HEK293 (cell line): Measurements from ENCODE around the gene TIMM17B.

Source experiments
- KLF1 ChIP-seq: fragments of 450-650 bp; formaldehyde crosslinking; IDR thresholded peaks from 2 replicates; pipeline ENCODE4 v1.5.1; 2016; ENCODE audit warnings: missing biosample characterization, missing genetic modification characterization
- KLF16 ChIP-seq: fragments of 450-650 bp; formaldehyde crosslinking; IDR thresholded peaks from 2 replicates; pipeline ENCODE4 v1.5.1; 2017; ENCODE audit warnings: missing biosample characterization, missing genetic modification characterization
- KLF7 ChIP-seq: fragments of 450-650 bp; formaldehyde crosslinking; IDR thresholded peaks from 2 replicates; pipeline ENCODE4 v1.5.1; 2016; ENCODE audit warnings: missing biosample characterization, missing genetic modification characterization, borderline replicate concordance
- SALL2 ChIP-seq: fragments of 450-650 bp; formaldehyde crosslinking; IDR thresholded peaks from 2 replicates; pipeline ENCODE4 v1.5.0; 2017; ENCODE audit warnings: missing biosample characterization, mild to moderate bottlenecking, missing genetic modification characterization, borderline replicate concordance
- SP3 ChIP-seq: fragments of 450-650 bp; formaldehyde crosslinking; IDR thresholded peaks from 2 replicates; pipeline ENCODE4 v1.5.1; 2016; ENCODE audit warnings: missing biosample characterization, missing genetic modification characterization
- WT1 ChIP-seq: fragments of 450-650 bp; formaldehyde crosslinking; IDR thresholded peaks from 2 replicates; pipeline ENCODE4 v1.5.1; 2016; ENCODE audit warnings: missing biosample characterization, missing genetic modification characterization
- YY1 ChIP-seq: fragments of 450-650 bp; formaldehyde crosslinking; IDR thresholded peaks from 2 replicates; pipeline ENCODE4 v1.5.1; 2018; ENCODE audit warnings: missing biosample characterization, missing genetic modification characterization
- ZFP37 ChIP-seq: fragments of 450-650 bp; formaldehyde crosslinking; IDR thresholded peaks from 2 replicates; pipeline ENCODE4 v1.5.1; 2016; ENCODE audit warnings: missing biosample characterization, missing genetic modification characterization
- ZNF132 ChIP-seq: fragments of 450-650 bp; formaldehyde crosslinking; IDR thresholded peaks from 2 replicates; pipeline ENCODE4 v1.5.1; 2017; ENCODE audit warnings: missing biosample characterization, missing genetic modification characterization, borderline replicate concordance
- ZNF169 ChIP-seq: fragments of 450-650 bp; formaldehyde crosslinking; IDR thresholded peaks from 2 replicates; pipeline ENCODE4 v1.5.1; 2016; ENCODE audit warnings: missing biosample characterization, missing genetic modification characterization
- ZNF19 ChIP-seq: fragments of 450-650 bp; formaldehyde crosslinking; IDR thresholded peaks from 2 replicates; pipeline ENCODE4; 2016; ENCODE audit warnings: missing biosample characterization, missing genetic modification characterization, low read depth
- ZNF211 ChIP-seq: fragments of 450-650 bp; formaldehyde crosslinking; IDR thresholded peaks from 2 replicates; pipeline ENCODE4 v1.5.1; 2016; ENCODE audit warnings: low read depth, missing biosample characterization, missing genetic modification characterization
- ZNF23 ChIP-seq: fragments of 450-650 bp; formaldehyde crosslinking; IDR thresholded peaks from 2 replicates; pipeline ENCODE4 v1.5.1; 2016; ENCODE audit warnings: missing biosample characterization, missing genetic modification characterization, borderline replicate concordance
- ZNF266 ChIP-seq: fragments of 450-650 bp; formaldehyde crosslinking; IDR thresholded peaks from 2 replicates; pipeline ENCODE4 v1.5.1; 2016; ENCODE audit warnings: missing biosample characterization, missing genetic modification characterization, low read depth
- ZNF292 ChIP-seq: fragments of 450-650 bp; formaldehyde crosslinking; IDR thresholded peaks from 2 replicates; pipeline ENCODE4 v1.5.1; 2016; ENCODE audit warnings: low read depth, missing biosample characterization, missing genetic modification characterization, borderline replicate concordance
- ZNF324 ChIP-seq: fragments of 450-650 bp; formaldehyde crosslinking; IDR thresholded peaks from 2 replicates; pipeline ENCODE4 v1.5.1; 2016; ENCODE audit warnings: missing biosample characterization, missing genetic modification characterization
- ZNF335 ChIP-seq: fragments of 450-650 bp; formaldehyde crosslinking; conservative IDR thresholded peaks from 2 replicates; pipeline ENCODE4 v1.5.1; 2016; ENCODE audit warnings: missing biosample characterization, missing genetic modification characterization
- ZNF510 ChIP-seq: fragments of 450-650 bp; formaldehyde crosslinking; IDR thresholded peaks from 2 replicates; pipeline ENCODE4 v1.5.1; 2018; ENCODE audit warnings: mild to moderate bottlenecking, missing genetic modification characterization, missing biosample characterization; ENCODE audit not compliant: insufficient replicate concordance
- ZNF558 ChIP-seq: fragments of 450-650 bp; formaldehyde crosslinking; IDR thresholded peaks from 2 replicates; pipeline ENCODE4 v1.5.1; 2016; ENCODE audit warnings: missing biosample characterization, missing genetic modification characterization
- ZNF560 ChIP-seq: fragments of 450-650 bp; formaldehyde crosslinking; IDR thresholded peaks from 2 replicates; pipeline ENCODE4 v1.5.1; 2017; ENCODE audit warnings: missing biosample characterization, missing genetic modification characterization, borderline replicate concordance
- ZNF626 ChIP-seq: fragments of 450-650 bp; sonication (Bioruptor Pico); formaldehyde crosslinking; IDR thresholded peaks from 2 replicates; pipeline ENCODE4 v1.5.1; 2018; ENCODE audit warnings: missing biosample characterization, missing genetic modification characterization, inconsistent platforms
- ZNF785 ChIP-seq: fragments of 450-650 bp; formaldehyde crosslinking; IDR thresholded peaks from 2 replicates; pipeline ENCODE4 v1.5.1; 2016; ENCODE audit warnings: missing biosample characterization, missing genetic modification characterization
- TF ChIP-seq, protein P1 (sequence below): fragments of 450-650 bp; formaldehyde crosslinking; IDR thresholded peaks from 2 replicates; pipeline ENCODE4 v1.5.1; 2016; ENCODE audit warnings: missing biosample characterization, missing genetic modification characterization, low read depth
- TF ChIP-seq, protein P2 (sequence below): fragments of 450-650 bp; formaldehyde crosslinking; IDR thresholded peaks from 2 replicates; pipeline ENCODE4 v1.5.1; 2016; ENCODE audit warnings: missing biosample characterization, missing genetic modification characterization
- TF ChIP-seq, protein P3 (sequence below): fragments of 450-650 bp; formaldehyde crosslinking; IDR thresholded peaks from 2 replicates; pipeline ENCODE4 v1.5.1; 2016; ENCODE audit warnings: missing biosample characterization, missing genetic modification characterization
- TF ChIP-seq, protein P4 (sequence below): fragments of 450-650 bp; formaldehyde crosslinking; IDR thresholded peaks from 2 replicates; pipeline ENCODE4 v1.5.1; 2017; ENCODE audit warnings: missing biosample characterization, mild to moderate bottlenecking, missing genetic modification characterization, moderate library complexity
- TF ChIP-seq, protein P5 (sequence below): fragments of 450-650 bp; formaldehyde crosslinking; IDR thresholded peaks from 2 replicates; pipeline ENCODE4 v1.5.1; 2016; ENCODE audit warnings: missing biosample characterization, missing genetic modification characterization
- TF ChIP-seq, protein P6 (sequence below): fragments of 450-650 bp; formaldehyde crosslinking; IDR thresholded peaks from 2 replicates; pipeline ENCODE4 v1.5.0; 2017; ENCODE audit warnings: missing biosample characterization, missing genetic modification characterization, borderline replicate concordance

The TIMM17B gene

DNA sequence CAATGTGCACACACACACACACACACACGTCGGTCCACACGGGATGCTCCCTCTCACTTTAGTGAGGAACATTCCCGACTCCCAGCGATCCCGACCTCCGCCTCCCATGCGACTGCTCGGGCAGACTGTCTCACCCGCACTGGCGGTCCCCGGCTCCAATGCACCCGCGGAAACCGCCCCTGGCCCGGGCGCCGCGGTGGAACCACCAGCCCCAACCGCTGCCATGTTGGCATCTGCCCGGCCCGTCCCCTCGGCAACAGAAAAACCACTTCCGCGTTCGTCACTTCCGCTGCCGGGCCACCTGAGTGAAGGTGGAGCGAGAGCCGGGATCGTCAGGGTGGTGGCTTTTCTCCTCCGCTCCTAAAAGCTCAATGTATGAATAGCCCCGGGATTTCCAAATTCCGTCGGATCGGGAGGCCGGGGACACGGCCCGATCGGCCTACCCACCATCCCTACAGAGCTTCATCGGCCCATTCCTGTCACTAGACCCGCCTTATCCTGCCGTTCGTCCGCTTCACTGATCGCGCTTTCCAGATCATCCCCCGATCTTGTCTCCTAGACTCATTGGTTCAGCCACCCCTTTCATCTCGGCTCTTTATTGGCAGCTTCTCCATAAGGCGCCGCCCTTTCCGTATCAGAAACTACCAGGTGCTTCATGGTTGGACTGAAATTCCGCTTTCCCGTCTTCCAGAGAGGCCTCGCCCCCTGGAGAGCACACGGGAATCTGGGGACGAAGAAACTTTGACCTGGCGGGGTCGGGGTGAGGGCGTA, 14.0 kb upstream of the TIMM17B start, which contains the start of gene SLC35A2 (continued):
- TF ChIP-seq ZNF335 (tag by site-specific recombination) (peak; percentile 84), ZNF510 (no peak), ZNF211 (tag by site-specific recombination) (no peak), ZNF23 (tag by site-specific recombination) (no peak), WT1 (tag by site-specific recombination) (no peak), KLF1 (no peak), SP3 (tag by site-specific recombination) (peak; percentile 60), ZNF132 (tag by site-specific recombination) (no peak), ZNF169 (tag by site-specific recombination) (no peak), SALL2 (tag by site-specific recombination) (no peak), ZNF626 (no peak), ZNF785 (no peak), ZNF324 (0 out of 2 replicates have a peak, but pooled peaks have one; percentile 34), YY1 (tag by site-specific recombination) (peak; percentile 80), ZNF266 (tag by site-specific recombination) (no peak), KLF7 (tag by site-specific recombination) (no peak), ZNF292 (tag by site-specific recombination) (no peak), ZNF19 (no peak), ZNF560 (tag by site-specific recombination) (no peak), ZFP37 (tag by site-specific recombination) (0 out of 2 replicates have a peak, but pooled peaks have one; percentile 58), ZNF558 (no peak), KLF16 (tag by site-specific recombination) (peak; percentile 66; the same call in 1 of the 2 replicates)
- TF ChIP-seq, protein P1, sequence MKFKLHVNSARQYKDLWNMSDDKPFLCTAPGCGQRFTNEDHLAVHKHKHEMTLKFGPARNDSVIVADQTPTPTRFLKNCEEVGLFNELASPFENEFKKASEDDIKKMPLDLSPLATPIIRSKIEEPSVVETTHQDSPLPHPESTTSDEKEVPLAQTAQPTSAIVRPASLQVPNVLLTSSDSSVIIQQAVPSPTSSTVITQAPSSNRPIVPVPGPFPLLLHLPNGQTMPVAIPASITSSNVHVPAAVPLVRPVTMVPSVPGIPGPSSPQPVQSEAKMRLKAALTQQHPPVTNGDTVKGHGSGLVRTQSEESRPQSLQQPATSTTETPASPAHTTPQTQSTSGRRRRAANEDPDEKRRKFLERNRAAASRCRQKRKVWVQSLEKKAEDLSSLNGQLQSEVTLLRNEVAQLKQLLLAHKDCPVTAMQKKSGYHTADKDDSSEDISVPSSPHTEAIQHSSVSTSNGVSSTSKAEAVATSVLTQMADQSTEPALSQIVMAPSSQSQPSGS (tag by site-specific recombination): no peak
- TF ChIP-seq, protein P2, sequence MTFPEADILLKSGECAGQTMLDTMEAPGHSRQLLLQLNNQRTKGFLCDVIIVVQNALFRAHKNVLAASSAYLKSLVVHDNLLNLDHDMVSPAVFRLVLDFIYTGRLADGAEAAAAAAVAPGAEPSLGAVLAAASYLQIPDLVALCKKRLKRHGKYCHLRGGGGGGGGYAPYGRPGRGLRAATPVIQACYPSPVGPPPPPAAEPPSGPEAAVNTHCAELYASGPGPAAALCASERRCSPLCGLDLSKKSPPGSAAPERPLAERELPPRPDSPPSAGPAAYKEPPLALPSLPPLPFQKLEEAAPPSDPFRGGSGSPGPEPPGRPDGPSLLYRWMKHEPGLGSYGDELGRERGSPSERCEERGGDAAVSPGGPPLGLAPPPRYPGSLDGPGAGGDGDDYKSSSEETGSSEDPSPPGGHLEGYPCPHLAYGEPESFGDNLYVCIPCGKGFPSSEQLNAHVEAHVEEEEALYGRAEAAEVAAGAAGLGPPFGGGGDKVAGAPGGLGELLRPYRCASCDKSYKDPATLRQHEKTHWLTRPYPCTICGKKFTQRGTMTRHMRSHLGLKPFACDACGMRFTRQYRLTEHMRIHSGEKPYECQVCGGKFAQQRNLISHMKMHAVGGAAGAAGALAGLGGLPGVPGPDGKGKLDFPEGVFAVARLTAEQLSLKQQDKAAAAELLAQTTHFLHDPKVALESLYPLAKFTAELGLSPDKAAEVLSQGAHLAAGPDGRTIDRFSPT (tag by site-specific recombination): peak; percentile 98
- TF ChIP-seq, protein P3, sequence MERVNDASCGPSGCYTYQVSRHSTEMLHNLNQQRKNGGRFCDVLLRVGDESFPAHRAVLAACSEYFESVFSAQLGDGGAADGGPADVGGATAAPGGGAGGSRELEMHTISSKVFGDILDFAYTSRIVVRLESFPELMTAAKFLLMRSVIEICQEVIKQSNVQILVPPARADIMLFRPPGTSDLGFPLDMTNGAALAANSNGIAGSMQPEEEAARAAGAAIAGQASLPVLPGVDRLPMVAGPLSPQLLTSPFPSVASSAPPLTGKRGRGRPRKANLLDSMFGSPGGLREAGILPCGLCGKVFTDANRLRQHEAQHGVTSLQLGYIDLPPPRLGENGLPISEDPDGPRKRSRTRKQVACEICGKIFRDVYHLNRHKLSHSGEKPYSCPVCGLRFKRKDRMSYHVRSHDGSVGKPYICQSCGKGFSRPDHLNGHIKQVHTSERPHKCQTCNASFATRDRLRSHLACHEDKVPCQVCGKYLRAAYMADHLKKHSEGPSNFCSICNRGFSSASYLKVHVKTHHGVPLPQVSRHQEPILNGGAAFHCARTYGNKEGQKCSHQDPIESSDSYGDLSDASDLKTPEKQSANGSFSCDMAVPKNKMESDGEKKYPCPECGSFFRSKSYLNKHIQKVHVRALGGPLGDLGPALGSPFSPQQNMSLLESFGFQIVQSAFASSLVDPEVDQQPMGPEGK (tag by site-specific recombination): peak; percentile 56; the same call in 1 of the 2 replicates
- TF ChIP-seq, protein P4, sequence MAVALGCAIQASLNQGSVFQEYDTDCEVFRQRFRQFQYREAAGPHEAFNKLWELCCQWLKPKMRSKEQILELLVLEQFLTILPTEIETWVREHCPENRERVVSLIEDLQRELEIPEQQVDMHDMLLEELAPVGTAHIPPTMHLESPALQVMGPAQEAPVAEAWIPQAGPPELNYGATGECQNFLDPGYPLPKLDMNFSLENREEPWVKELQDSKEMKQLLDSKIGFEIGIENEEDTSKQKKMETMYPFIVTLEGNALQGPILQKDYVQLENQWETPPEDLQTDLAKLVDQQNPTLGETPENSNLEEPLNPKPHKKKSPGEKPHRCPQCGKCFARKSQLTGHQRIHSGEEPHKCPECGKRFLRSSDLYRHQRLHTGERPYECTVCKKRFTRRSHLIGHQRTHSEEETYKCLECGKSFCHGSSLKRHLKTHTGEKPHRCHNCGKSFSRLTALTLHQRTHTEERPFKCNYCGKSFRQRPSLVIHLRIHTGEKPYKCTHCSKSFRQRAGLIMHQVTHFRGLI (tag by site-specific recombination): no peak
- TF ChIP-seq, protein P5, sequence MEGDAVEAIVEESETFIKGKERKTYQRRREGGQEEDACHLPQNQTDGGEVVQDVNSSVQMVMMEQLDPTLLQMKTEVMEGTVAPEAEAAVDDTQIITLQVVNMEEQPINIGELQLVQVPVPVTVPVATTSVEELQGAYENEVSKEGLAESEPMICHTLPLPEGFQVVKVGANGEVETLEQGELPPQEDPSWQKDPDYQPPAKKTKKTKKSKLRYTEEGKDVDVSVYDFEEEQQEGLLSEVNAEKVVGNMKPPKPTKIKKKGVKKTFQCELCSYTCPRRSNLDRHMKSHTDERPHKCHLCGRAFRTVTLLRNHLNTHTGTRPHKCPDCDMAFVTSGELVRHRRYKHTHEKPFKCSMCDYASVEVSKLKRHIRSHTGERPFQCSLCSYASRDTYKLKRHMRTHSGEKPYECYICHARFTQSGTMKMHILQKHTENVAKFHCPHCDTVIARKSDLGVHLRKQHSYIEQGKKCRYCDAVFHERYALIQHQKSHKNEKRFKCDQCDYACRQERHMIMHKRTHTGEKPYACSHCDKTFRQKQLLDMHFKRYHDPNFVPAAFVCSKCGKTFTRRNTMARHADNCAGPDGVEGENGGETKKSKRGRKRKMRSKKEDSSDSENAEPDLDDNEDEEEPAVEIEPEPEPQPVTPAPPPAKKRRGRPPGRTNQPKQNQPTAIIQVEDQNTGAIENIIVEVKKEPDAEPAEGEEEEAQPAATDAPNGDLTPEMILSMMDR: no peak
- TF ChIP-seq, protein P6, sequence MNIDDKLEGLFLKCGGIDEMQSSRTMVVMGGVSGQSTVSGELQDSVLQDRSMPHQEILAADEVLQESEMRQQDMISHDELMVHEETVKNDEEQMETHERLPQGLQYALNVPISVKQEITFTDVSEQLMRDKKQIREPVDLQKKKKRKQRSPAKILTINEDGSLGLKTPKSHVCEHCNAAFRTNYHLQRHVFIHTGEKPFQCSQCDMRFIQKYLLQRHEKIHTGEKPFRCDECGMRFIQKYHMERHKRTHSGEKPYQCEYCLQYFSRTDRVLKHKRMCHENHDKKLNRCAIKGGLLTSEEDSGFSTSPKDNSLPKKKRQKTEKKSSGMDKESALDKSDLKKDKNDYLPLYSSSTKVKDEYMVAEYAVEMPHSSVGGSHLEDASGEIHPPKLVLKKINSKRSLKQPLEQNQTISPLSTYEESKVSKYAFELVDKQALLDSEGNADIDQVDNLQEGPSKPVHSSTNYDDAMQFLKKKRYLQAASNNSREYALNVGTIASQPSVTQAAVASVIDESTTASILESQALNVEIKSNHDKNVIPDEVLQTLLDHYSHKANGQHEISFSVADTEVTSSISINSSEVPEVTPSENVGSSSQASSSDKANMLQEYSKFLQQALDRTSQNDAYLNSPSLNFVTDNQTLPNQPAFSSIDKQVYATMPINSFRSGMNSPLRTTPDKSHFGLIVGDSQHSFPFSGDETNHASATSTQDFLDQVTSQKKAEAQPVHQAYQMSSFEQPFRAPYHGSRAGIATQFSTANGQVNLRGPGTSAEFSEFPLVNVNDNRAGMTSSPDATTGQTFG: no peak
